Gastroesophageal sphincter (tissue), 3 donors: ENCODE measurements around the gene EPG5.

Experiments used
- EP300 ChIP-seq: sonication (generic); formaldehyde crosslinking; IDR thresholded peaks from one replicate; pipeline ENCODE4 v1.6.1; 2017; ENCODE audit warnings: antibody characterized with exemption, mild to moderate bottlenecking
- POLR2A ChIP-seq, 2 donors: fragments of 450-650 bp; IDR thresholded peaks; one replicate each; pipeline ENCODE4 v1.6.1; 2017; ENCODE audit warnings: antibody characterized with exemption in 2 of 2, mild to moderate bottlenecking in 2 of 2, moderate library complexity in 1 of 2
- TF ChIP-seq, protein P1 (sequence below), 4 experiments: fragments of 200-600 bp in 2 of 4; fragments of 450-650 bp in 2 of 4; sonication (generic) in 1 of 4; IDR thresholded peaks; one replicate each; pipeline ENCODE4 v1.5.1; 2017 to 2019; ENCODE audit warnings: antibody characterized with exemption in 4 of 4, mild to moderate bottlenecking in 2 of 4, moderate library complexity in 2 of 4

DNA sequence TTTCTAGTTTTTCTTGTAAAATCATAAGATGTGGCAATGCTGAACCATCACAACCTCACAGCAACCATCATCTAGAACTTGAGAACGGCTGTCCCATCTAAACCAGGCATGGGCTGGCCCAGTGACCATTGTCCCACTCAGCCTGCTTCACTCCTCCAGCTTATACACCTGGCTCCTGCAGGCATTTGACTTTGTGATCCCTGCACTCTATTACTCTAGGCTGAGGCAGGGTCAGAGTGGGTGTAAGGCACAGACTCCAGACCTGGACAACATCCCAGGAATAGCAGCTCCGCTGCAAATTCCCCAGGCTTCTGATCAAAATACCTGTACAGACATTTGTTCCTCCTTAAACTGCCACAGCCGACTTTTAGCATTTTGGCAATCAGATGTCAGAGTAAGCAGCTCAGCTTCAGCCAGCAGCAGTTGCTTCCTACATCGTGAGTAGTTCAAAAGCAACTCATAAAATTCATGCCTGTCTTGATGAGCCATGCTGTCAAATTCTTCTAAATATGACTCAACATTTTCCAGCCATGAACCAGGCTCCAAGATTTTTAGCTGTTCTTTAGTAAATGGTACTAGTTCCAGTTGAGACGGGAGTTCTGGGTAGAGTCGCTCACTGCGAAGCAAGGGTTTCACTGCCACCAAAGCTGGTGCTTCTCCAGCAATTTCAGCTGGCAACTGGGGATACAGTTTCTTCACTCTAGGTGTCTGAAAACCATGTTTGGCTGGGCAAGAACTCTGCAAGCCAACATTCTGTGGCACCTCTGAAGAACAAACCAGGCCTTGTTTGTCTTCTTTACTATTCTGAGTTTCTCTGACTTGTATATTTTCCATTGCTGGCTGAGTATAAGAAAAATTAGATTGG is 12.8 kb downstream of the EPG5 start:
- TF ChIP-seq, protein P1, sequence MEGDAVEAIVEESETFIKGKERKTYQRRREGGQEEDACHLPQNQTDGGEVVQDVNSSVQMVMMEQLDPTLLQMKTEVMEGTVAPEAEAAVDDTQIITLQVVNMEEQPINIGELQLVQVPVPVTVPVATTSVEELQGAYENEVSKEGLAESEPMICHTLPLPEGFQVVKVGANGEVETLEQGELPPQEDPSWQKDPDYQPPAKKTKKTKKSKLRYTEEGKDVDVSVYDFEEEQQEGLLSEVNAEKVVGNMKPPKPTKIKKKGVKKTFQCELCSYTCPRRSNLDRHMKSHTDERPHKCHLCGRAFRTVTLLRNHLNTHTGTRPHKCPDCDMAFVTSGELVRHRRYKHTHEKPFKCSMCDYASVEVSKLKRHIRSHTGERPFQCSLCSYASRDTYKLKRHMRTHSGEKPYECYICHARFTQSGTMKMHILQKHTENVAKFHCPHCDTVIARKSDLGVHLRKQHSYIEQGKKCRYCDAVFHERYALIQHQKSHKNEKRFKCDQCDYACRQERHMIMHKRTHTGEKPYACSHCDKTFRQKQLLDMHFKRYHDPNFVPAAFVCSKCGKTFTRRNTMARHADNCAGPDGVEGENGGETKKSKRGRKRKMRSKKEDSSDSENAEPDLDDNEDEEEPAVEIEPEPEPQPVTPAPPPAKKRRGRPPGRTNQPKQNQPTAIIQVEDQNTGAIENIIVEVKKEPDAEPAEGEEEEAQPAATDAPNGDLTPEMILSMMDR (IDR thresholded peaks at IDR 0.05) = no peak
- TF ChIP-seq POLR2A (IDR thresholded peaks at IDR 0.05) (no peak), EP300 (no peak)
